Jurkat, Clone E6-1 (cell line): ENCODE measurements around the gene TYW1.
"Not testable (repeated sequence)": the region's sequence is repeated elsewhere in the genome, so short reads cannot be mapped to it uniquely, and the experiment has no call there.

Experiments used
- DNase-seq: peaks from one replicate; pipeline ENCODE4 v3.0.0-alpha.2; 2011; ENCODE audit warnings: low read depth, low spot score
- H3K4me3 ChIP-seq: 2 replicates; pipeline ENCODE4 v1.5.1; 2011; ENCODE audit warnings: mild to moderate bottlenecking, low read length, control low read depth, moderate library complexity

The TYW1 gene

DNA sequence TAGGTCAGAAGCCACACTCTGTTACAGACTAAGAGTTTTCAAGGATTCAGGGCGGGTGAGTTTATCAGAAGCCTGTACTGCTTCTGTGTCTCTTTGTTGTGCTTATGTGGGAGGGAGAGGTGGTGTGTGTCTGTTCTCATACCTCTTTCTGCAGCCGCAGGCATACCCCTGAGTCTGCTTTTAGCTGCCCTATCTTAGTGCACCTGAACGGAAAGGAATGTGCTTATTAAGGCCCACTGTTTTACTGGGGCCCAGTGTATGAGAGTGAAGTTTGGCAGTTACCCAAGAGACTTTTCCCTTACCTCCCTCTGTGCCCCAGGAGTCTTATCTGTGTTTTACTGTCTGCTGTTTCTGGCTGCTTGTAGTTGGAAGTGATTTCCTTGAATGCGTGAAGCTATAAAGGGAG lies 104.3 kb downstream of the TYW1 start:
- DNase-seq: no peak
- no peak overlapping the region for H3K4me3 ChIP-seq

- not testable (repeated sequence) for DNase-seq, H3K4me3 ChIP-seq
These were observed 108.3 kb downstream of the TYW1 start for GRCh38 chr7:67104937-67105336.

GRCh38 chr7:67105377-67105776 lies 108.7 kb downstream of the TYW1 start:
- peak; percentile 39 for DNase-seq
- H3K4me3 ChIP-seq: no peak overlapping the region

DNA sequence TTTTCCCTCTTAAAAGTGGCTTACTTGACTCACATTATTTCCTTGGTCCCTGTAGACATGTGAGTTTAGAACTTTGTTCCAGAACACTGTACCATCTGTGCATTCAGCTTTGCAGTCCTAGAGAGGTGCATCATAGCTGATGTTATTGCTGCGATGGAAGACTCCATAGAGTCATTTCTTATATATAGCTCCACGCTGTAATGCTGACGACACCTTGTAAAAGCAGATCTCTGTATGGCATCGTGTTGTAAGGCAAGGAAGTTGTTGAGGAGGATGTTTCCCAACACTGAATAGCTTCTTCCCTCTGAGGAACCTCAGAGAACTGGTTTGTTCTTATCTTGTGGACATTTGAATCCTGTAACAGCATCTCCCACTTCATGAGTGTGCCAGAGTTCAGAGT lies 109.6 kb downstream of the TYW1 start:
- not testable (repeated sequence) for H3K4me3 ChIP-seq, DNase-seq

GRCh38 chr7:67111342-67111741 lies 114.7 kb downstream of the TYW1 start:
- H3K4me3 ChIP-seq, DNase-seq: not testable (repeated sequence)

- H3K4me3 ChIP-seq, DNase-seq: not testable (repeated sequence)
These were observed 118.0 kb downstream of the TYW1 start for GRCh38 chr7:67114483-67115246.

DNA sequence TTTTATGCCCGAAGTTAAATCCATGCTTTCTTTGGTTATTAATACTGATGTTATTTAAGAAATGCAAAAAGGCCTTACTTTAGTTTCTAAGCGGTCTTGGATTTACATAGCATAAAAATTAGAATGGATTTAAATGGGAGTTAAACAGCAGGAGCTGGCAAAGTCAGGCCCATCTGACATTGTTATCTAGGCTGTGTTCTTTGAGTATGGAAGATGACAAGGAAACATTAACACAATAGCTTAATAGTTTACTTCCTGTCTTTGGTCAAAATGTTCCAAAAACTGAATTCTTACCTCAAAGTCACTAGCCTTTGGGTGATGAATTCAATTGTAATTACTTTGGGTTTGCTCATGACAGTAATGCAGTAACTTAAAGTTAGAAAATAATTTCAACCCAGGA lies 123.9 kb downstream of the TYW1 start:
- not testable (repeated sequence) for H3K4me3 ChIP-seq, DNase-seq

GRCh38 chr7:67128257-67128656 lies 131.6 kb downstream of the TYW1 start:
- H3K4me3 ChIP-seq, DNase-seq: not testable (repeated sequence)

DNA sequence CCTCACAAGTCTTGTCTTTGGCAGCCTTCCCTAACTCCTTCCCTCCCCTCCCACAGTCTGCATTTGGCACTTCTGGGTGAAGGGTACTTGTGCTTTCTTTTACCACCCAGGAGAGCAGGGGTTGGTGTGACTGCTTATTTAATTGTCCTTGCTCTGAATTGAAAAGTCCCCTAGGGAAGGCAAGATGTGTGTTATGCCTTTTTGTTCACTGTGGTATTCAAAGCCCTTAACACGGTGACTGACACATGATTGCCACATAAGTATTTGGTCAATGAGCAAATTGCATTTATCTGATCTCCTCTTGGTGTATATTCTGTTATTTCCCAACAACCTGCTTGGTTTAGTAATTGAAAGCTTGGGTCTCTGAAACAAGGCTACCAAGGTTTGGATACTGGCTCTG lies 134.1 kb downstream of the TYW1 start:
- DNase-seq, H3K4me3 ChIP-seq: not testable (repeated sequence)

GRCh38 chr7:67134912-67135311 lies 138.3 kb downstream of the TYW1 start:
- DNase-seq, H3K4me3 ChIP-seq: not testable (repeated sequence)

DNA sequence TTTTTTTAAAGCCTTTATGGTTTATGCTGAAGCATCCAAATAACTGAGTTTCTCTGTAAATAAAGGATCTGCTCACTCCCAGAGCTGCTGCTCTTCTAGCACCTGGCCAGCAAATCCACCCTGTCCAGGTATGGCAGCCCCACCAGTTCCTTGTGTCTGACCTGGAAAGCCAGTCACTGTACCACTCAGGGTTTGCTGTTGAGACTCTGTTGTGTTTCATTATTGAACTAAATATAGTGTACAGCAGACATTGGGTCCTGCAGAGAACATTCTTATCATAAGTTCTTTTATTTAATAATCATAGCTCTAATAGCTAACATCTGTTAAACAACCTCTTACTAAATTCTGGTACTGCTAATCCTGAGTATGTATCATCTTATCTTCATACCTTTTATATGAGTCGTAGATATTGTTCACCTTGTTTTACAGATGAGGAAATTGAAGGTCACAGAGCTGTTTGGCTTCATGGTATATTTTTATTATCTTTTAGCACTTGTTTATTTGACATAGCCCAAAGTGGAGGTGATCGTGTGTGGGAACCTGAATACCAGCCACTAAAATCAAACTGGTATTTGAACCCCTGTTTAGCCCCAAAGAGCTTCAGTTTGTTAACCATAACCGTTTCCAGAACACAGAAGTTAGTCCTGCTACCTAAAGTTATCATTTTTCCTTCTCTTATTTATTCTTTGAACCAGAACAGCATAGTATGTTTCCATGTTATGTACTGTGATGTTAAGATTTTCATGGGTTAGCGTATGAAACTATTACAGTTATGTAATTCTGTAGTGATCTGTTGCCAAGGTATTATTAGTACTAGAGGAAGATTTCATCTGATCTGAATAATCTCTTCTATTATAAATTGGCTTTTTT lies 139.2 kb downstream of the TYW1 start:
- DNase-seq, H3K4me3 ChIP-seq: not testable (repeated sequence)

GRCh38 chr7:67137489-67137888 lies 140.9 kb downstream of the TYW1 start:
- H3K4me3 ChIP-seq, DNase-seq: not testable (repeated sequence)

DNA sequence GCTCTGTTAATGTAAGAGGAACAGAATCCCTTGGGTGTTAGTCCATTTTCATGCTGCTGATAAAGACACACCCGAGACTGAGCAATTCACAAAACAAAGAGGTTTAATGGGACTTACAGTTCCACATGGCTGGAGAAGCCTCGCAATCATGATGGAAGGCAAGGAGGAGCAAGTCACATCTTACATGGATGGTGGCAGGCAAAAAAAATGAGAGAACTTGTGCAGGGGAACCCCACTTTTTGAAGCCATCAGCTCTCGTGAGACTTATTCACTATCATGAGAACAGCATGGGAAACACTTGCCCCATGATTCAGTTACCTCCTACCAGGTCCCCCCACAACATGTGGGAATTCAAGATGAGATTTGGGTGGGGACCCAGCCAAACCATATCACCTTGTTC lies 143.2 kb downstream of the TYW1 start:
- not testable (repeated sequence) for H3K4me3 ChIP-seq, DNase-seq

GRCh38 chr7:67141001-67141400 lies 144.4 kb downstream of the TYW1 start:
- H3K4me3 ChIP-seq, DNase-seq: not testable (repeated sequence)

GRCh38 chr7:67143091-67143786 lies 146.6 kb downstream of the TYW1 start:
- not testable (repeated sequence) for H3K4me3 ChIP-seq, DNase-seq

DNA sequence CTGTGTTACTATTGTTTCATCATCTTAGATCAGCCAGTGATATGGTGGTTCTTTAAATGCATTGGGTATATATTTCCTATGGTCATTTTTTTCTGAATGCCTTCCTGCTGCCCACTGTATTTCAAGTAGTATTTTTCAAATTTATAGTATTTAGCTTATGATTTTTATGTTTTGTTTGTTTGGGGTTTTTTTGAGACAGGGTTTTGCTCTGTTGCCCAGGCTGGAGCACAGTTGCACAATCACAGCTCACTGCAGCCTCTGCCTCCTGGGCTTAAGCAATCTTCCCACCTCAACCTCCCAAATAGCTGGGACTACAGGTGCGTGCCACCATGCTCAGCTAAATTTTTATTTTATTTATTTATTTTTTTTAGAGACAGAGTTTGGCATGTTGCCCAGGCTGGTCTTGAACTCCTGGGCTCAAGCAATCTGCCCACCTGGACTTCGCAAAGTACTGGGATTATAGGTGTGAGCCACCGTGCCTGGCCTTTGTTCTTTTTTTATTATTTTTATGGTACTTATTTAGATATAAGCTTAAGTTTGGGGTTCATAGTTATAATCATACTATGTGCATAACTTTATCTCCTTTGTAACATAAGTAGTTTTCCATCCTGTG lies 149.1 kb downstream of the TYW1 start:
- not testable (repeated sequence) for DNase-seq, H3K4me3 ChIP-seq

DNA sequence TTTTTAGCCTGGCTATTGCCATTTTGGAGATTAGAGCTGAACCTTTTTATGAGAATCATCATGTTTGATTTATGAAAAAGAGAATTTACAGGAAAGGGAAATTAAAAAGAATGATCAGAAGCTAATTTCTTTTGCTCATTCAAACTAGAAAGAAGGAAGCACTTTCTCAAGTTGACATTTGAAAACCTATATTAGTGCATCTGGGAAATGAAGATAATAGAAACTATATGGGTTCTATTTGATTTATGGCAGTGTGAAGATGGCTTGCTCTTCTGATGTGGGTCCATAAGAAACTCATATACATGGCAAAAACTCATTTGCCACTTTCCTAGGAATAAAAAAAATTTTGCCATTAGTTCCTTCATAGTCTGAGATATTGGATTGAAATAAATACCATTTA lies 152.5 kb downstream of the TYW1 start:
- DNase-seq, H3K4me3 ChIP-seq: not testable (repeated sequence)

DNA sequence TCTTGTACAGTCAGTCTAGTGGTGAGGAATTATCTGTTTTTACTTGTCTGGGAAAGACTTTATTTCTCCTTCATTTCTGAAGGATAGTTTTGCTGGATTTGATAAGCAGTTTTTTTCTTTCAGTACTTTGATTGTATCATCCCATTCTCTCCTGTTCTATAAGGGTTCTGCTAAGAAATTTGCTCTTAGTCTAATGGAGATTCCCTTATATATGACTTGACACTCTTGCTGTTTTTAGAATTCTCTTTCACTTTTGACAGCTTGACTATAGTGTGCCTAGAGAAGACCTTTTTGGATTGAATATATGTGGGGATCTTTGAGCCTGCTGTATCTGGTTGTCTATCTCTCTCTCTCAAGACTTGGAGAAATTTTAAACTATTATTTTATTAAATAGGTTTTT lies 157.7 kb downstream of the TYW1 start:
- not testable (repeated sequence) for DNase-seq, H3K4me3 ChIP-seq

- not testable (repeated sequence) for H3K4me3 ChIP-seq, DNase-seq
These were observed 159.4 kb downstream of the TYW1 start for GRCh38 chr7:67156064-67156463.
